Measurements from ENCODE around the gene MANSC1. TPM values are rescaled to one million over a fixed set of nuclear protein-coding genes. Genes with fewer than 3 reads are reported as not detected.

MANSC1 gene
- total RNA-seq, 1 experiment from 2014 or later: 10.0 TPM

DNA sequence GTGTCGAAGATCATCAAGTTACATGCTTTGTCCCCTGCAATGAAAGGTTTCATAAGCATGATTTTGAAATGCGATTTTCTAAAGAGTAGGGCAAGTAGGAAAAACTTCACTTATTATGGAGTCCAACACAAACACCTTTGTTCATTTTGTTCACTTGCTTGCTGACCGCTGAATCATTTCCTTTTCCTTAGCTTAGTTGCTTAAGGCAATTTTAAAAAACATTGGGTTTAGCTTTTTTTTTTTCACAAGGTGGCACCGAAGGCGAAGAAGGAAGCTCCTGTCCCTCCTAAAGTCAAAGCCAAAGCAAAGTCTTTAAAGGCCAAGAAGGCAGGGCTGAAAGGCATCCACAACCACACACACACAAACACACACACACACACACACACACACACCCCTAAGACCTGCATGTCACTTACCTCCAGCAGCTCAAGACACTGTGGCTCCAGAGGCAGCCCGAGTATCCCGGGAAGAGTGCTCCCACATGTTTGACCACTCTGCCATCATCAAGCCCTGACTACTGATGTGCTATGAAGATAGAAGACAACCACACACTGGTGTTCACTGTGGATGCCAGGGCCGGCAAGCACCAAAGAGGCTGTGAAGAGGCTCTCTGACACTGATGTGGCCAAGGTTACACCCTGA, 11.4 kb downstream of the MANSC1 start:
- no peak for TF ChIP-seq POLR2AphosphoS5 (IDR thresholded peaks at IDR 0.05; ENCODE audit: low read depth, low read length)
- TF ChIP-seq TCF7L2 (IDR thresholded peaks at IDR 0.05; ENCODE audit: low read depth, low read length): no peak
- TF ChIP-seq CTCF (IDR thresholded peaks at IDR 0.05): no peak
- TF ChIP-seq SIN3A (IDR thresholded peaks at IDR 0.05; ENCODE audit: borderline replicate concordance, insufficient read depth, low read depth, low read length): no peak
- no peak for TF ChIP-seq REST (IDR thresholded peaks at IDR 0.05; ENCODE audit: insufficient read depth in 1 of 2, low read depth in 2 of 2, low read length in 1 of 2)
- Histone ChIP-seq H3K4me1 (ENCODE audit: control insufficient read depth, insufficient read depth, low read length) (no peaks in the 10 kb centered on the region), H3K27me3 (ENCODE audit: control insufficient read depth, insufficient read depth, low read length) (no peaks in the 10 kb centered on the region), H3K9me3 (ENCODE audit: control insufficient read depth, insufficient read depth, low read depth, low read length) (no peaks in the 10 kb centered on the region), H3K36me3 (ENCODE audit: control insufficient read depth, insufficient read depth, low read length) (no peaks in the 10 kb centered on the region), H3K4me3 (ENCODE audit: low read depth in 2 of 2, low read length in 2 of 2) (no peak overlapping the region), H3K27ac (ENCODE audit: low read length) (no peak overlapping the region)
- ATAC-seq (no peak), DNase-seq (ENCODE audit: low read depth, low spot score) (no peak)
- intact Hi-C loops (cut with micrococcal nuclease; ENCODE audit: unreplicated experiment): no loop called here
- in situ Hi-C loops (cut with HindIII; ENCODE audit: low pct_unique_long_range_greater_than_20kb, low sequenced_read_pairs): no loop called here
- no TSS peak for BruUV-seq (replicated peaks)
- POLR2A ChIA-PET: no interaction called here
- CTCF ChIA-PET: interaction anchor here (0.6 kb wide), 2 partner anchors 11 to 230 kb away, joined by 4 to 5 read pairs; no protein-coding TSS in a partner anchor

GRCh38 chr12:12336511-12336910, 13.5 kb downstream of the MANSC1 start:
- Histone ChIP-seq H3K36me3 (ENCODE audit: control insufficient read depth, insufficient read depth, low read length) (no peaks in the 10 kb centered on the region), H3K4me1 (ENCODE audit: control insufficient read depth, insufficient read depth, low read length) (no peaks in the 10 kb centered on the region), H3K9me3 (ENCODE audit: control insufficient read depth, insufficient read depth, low read depth, low read length) (no peaks in the 10 kb centered on the region), H3K27ac (ENCODE audit: low read length) (no peak overlapping the region), H3K27me3 (ENCODE audit: control insufficient read depth, insufficient read depth, low read length) (no peaks in the 10 kb centered on the region), H3K4me3 (ENCODE audit: low read depth in 2 of 2, low read length in 2 of 2) (no peak overlapping the region)
- ATAC-seq: no peak
- in situ Hi-C loops (cut with HindIII; ENCODE audit: low pct_unique_long_range_greater_than_20kb, low sequenced_read_pairs): no loop called here
- no peak for DNase-seq (ENCODE audit: low read depth, low spot score)
- BruUV-seq (replicated peaks): no TSS peak
- ChIA-PET POLR2A (no interaction called here), CTCF (no interaction called here)
- intact Hi-C loops (cut with micrococcal nuclease; ENCODE audit: unreplicated experiment): no loop called here
- TF ChIP-seq SIN3A (IDR thresholded peaks at IDR 0.05; ENCODE audit: borderline replicate concordance, insufficient read depth, low read depth, low read length) (no peak), REST (IDR thresholded peaks at IDR 0.05; ENCODE audit: insufficient read depth in 1 of 2, low read depth in 2 of 2, low read length in 1 of 2) (no peak), TCF7L2 (IDR thresholded peaks at IDR 0.05; ENCODE audit: low read depth, low read length) (no peak), CTCF (IDR thresholded peaks at IDR 0.05) (no peak), POLR2AphosphoS5 (IDR thresholded peaks at IDR 0.05; ENCODE audit: low read depth, low read length) (no peak)

Measured in Panc1 (cell line).